ENCODE results near the gene ZXDC. TPM values are rescaled to one million over a fixed set of nuclear protein-coding genes. Genes with fewer than 3 reads are reported as not detected.

Gene ZXDC
- total and polyA plus RNA-seq, 2 experiments from 2014 or later = 24.1 to 25.0 TPM

DNA sequence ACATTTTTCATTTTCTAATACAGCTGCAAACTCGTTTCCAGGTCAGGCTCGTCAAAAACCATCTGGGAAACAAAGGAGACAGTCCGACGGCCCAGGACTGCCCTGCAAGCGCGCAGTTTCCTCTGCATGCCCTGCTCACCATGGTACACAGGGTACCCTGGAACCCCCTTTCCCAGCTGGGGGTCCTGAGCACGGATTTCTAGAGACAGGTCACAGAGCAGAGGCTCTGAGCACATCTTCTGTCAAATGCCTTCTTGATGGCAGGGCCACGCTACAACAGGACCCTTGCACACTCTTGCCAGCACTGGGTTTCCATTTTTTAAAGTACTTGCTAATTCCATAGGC, 8.1 kb downstream of the ZXDC start:
- H3K27ac ChIP-seq = no peak overlapping the region

DNA sequence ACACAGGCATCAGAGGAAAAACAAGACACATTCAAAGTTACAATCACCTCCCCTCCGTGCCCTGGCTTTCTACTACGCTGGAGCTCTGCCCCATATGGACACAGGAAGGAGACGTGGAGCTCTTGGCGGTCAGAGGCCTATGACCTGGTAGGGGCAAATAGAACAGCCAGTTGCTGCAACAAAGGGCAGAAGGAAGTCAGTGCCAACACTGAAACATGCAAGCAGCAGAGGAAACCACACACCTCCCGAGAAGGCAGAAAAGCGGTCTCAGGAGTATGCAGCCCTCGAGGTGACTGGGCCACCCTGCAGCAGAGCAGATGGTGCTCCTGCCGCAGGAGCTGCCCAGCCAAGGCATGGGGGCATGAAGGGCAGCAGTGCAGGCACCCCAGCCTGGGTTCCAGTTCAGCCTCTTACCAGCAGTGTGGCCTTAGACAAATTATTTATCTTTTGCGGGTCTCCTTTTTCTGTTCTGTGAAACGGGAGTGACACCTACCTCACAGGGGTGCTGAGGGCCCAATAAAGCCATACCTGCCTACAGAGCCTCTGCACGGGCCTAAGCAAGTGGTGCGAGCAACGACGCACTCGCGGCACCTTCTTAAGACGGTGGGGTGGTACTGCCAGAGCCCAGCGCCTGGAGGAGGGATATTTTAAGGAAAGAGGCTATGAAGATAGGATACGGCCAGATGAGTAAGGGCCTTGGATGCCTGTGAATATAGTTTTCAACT, 8.6 kb downstream of the ZXDC start:
- H4K20me1 ChIP-seq (ENCODE audit: insufficient read depth, poor library complexity, severe bottlenecking) = peaks cover 61% of the 10 kb centered on the region

More for the DNA sequence above, 8.1 kb downstream of the ZXDC start:
- Histone ChIP-seq H3K9me2 (replicated peaks; ENCODE audit: insufficient read depth) (no peaks in the 10 kb centered on the region), H3K27me3 (no peaks in the 10 kb centered on the region), H3K36me3 (replicated peaks; ENCODE audit: insufficient read depth, low read depth) (no peaks in the 10 kb centered on the region), H3K4me1 (ENCODE audit: insufficient read depth) (peaks cover 13% of the 10 kb centered on the region), H2AFZ (no peak overlapping the region), H3K9me3 (ENCODE audit: low read depth) (no peaks in the 10 kb centered on the region), H3K4me2 (no peak overlapping the region), H3K79me2 (peaks cover 70% of the 10 kb centered on the region), H4K20me1 (ENCODE audit: insufficient read depth, poor library complexity, severe bottlenecking) (peaks cover 66% of the 10 kb centered on the region), H3K4me3 (no peak overlapping the region)
- TF ChIP-seq EZH2phosphoT487 (IDR thresholded peaks at IDR 0.05; ENCODE audit: low read depth, severe bottlenecking, unreplicated experiment) (no peak), EZH2 (IDR thresholded peaks at IDR 0.05; ENCODE audit: borderline replicate concordance) (no peak)
- TF ChIP-seq, protein P1, sequence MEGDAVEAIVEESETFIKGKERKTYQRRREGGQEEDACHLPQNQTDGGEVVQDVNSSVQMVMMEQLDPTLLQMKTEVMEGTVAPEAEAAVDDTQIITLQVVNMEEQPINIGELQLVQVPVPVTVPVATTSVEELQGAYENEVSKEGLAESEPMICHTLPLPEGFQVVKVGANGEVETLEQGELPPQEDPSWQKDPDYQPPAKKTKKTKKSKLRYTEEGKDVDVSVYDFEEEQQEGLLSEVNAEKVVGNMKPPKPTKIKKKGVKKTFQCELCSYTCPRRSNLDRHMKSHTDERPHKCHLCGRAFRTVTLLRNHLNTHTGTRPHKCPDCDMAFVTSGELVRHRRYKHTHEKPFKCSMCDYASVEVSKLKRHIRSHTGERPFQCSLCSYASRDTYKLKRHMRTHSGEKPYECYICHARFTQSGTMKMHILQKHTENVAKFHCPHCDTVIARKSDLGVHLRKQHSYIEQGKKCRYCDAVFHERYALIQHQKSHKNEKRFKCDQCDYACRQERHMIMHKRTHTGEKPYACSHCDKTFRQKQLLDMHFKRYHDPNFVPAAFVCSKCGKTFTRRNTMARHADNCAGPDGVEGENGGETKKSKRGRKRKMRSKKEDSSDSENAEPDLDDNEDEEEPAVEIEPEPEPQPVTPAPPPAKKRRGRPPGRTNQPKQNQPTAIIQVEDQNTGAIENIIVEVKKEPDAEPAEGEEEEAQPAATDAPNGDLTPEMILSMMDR (IDR thresholded peaks at IDR 0.05; ENCODE audit: poor library complexity) = no peak
- no peak for DNase-seq (ENCODE audit: low spot score)
- WGBS (ENCODE audit: low lambda C conversion rate, missing lambda C conversion rate) = 82% methylated on average over 8 of the region's 8 CpGs

DNA sequence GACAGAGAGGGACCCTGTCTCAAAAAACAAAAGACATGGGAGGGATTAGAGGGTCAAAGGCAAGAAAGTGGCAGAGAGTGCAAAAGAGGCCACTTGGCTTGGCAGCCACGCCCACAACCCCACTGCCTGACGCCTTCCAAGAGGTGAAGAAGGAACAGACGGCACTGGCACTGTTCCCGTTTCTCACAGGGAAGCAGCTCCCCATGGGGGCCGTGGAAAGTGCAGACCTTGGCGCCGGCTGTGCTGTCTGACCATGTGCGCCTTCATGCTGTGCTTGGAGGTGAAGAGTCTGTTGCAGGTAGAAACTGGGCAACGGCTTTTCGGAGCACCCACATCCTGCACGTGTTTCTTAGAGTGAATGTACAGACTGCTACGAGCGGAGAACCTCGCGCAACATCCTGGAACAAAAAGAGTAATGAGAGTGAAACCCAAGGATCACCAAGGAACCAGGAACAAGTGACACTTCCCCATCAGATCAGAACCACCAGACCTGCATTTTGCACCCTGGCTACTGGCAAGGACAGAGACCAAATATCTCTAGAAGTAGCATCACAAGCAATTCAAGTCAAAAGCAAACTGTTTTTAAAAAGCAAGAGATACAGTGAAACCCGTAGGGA, 9.7 kb downstream of the ZXDC start:
- Histone ChIP-seq H2AFZ (no peak overlapping the region), H3K9me3 (ENCODE audit: low read depth) (no peaks in the 10 kb centered on the region), H3K27ac (peak overlapping the region; percentile 34), H3K27me3 (no peaks in the 10 kb centered on the region), H3K36me3 (replicated peaks; ENCODE audit: insufficient read depth, low read depth) (no peaks in the 10 kb centered on the region), H3K4me1 (ENCODE audit: insufficient read depth) (peaks cover under 1% of the 10 kb centered on the region), H3K79me2 (peaks cover 59% of the 10 kb centered on the region), H3K4me3 (no peak overlapping the region), H3K9me2 (replicated peaks; ENCODE audit: insufficient read depth) (no peaks in the 10 kb centered on the region), H4K20me1 (ENCODE audit: insufficient read depth, poor library complexity, severe bottlenecking) (peaks cover 52% of the 10 kb centered on the region), H3K4me2 (no peak overlapping the region)
- TF ChIP-seq EZH2 (IDR thresholded peaks at IDR 0.05; ENCODE audit: borderline replicate concordance) (no peak), EZH2phosphoT487 (IDR thresholded peaks at IDR 0.05; ENCODE audit: low read depth, severe bottlenecking, unreplicated experiment) (no peak)
- TF ChIP-seq, protein P1 (IDR thresholded peaks at IDR 0.05; ENCODE audit: poor library complexity) = no peak
- DNase-seq (ENCODE audit: low spot score) = no peak
- WGBS (ENCODE audit: low lambda C conversion rate, missing lambda C conversion rate) = 95% methylated on average over 16 of the region's 16 CpGs

More for the DNA sequence above, 8.6 kb downstream of the ZXDC start:
- no peak for DNase-seq (ENCODE audit: low spot score)
- Histone ChIP-seq H3K79me2 (peaks cover 70% of the 10 kb centered on the region), H3K9me2 (replicated peaks; ENCODE audit: insufficient read depth) (no peaks in the 10 kb centered on the region), H3K27ac (no peak overlapping the region), H3K9me3 (ENCODE audit: low read depth) (no peaks in the 10 kb centered on the region), H3K36me3 (replicated peaks; ENCODE audit: insufficient read depth, low read depth) (no peaks in the 10 kb centered on the region), H2AFZ (no peak overlapping the region), H3K4me1 (ENCODE audit: insufficient read depth) (peaks cover 10% of the 10 kb centered on the region), H3K27me3 (no peaks in the 10 kb centered on the region), H3K4me3 (no peak overlapping the region), H3K4me2 (no peak overlapping the region)
- 94% methylated on average over 19 of the region's 19 CpGs for WGBS (ENCODE audit: low lambda C conversion rate, missing lambda C conversion rate)
- TF ChIP-seq EZH2 (IDR thresholded peaks at IDR 0.05; ENCODE audit: borderline replicate concordance) (no peak), EZH2phosphoT487 (IDR thresholded peaks at IDR 0.05; ENCODE audit: low read depth, severe bottlenecking, unreplicated experiment) (no peak)
- TF ChIP-seq, protein P1 (IDR thresholded peaks at IDR 0.05; ENCODE audit: poor library complexity) = no peak
